HEK293 (cell line): ENCODE measurements around the gene RNF41.

Source experiments
- EGR2 ChIP-seq: fragments of 450-650 bp; formaldehyde crosslinking; IDR thresholded peaks from 2 replicates; pipeline ENCODE4 v1.5.1; 2016; ENCODE audit warnings: low read depth, missing biosample characterization, missing genetic modification characterization
- GLI2 ChIP-seq: fragments of 450-650 bp; formaldehyde crosslinking; IDR thresholded peaks from 2 replicates; pipeline ENCODE4; 2017; ENCODE audit warnings: missing biosample characterization, missing genetic modification characterization, low read depth, borderline replicate concordance
- HOXC10 ChIP-seq: sonication (generic); formaldehyde crosslinking; IDR thresholded peaks from 2 replicates; pipeline ENCODE4 v1.8.1; 2023; ENCODE audit warnings: mild to moderate bottlenecking, missing genetic modification reagents
- HOXD13 ChIP-seq: sonication (generic); formaldehyde crosslinking; IDR thresholded peaks from 2 replicates; pipeline ENCODE4 v1.8.0; 2022; ENCODE audit warnings: missing genetic modification reagents, borderline replicate concordance
- KLF1 ChIP-seq: fragments of 450-650 bp; formaldehyde crosslinking; IDR thresholded peaks from 2 replicates; pipeline ENCODE4 v1.5.1; 2016; ENCODE audit warnings: missing biosample characterization, missing genetic modification characterization
- KLF7 ChIP-seq: fragments of 450-650 bp; formaldehyde crosslinking; IDR thresholded peaks from 2 replicates; pipeline ENCODE4 v1.5.1; 2016; ENCODE audit warnings: missing biosample characterization, missing genetic modification characterization, borderline replicate concordance
- OVOL3 ChIP-seq: fragments of 450-650 bp; formaldehyde crosslinking; IDR thresholded peaks from 2 replicates; pipeline ENCODE4 v1.5.1; 2016; ENCODE audit warnings: missing biosample characterization, missing genetic modification characterization
- PRDM1 ChIP-seq: fragments of 450-650 bp; formaldehyde crosslinking; IDR thresholded peaks from 2 replicates; pipeline ENCODE4; 2016; ENCODE audit warnings: missing biosample characterization, missing genetic modification characterization
- SP2 ChIP-seq: fragments of 450-650 bp; formaldehyde crosslinking; IDR thresholded peaks from 2 replicates; pipeline ENCODE4 v1.5.1; 2016; ENCODE audit warnings: missing biosample characterization, missing genetic modification characterization
- TRIM28 ChIP-seq: IDR thresholded peaks from 2 replicates; pipeline ENCODE4 v1.6.1; 2011; ENCODE audit warnings: low read length, control low read depth, borderline replicate concordance
- ZBTB20 ChIP-seq: fragments of 450-650 bp; formaldehyde crosslinking; IDR thresholded peaks from 2 replicates; pipeline ENCODE4 v1.5.1; 2016; ENCODE audit warnings: missing biosample characterization, missing genetic modification characterization
- ZBTB21 ChIP-seq: fragments of 450-650 bp; formaldehyde crosslinking; IDR thresholded peaks from 2 replicates; pipeline ENCODE4 v1.5.1; 2017; ENCODE audit warnings: missing biosample characterization, missing genetic modification characterization
- ZBTB48 ChIP-seq: fragments of 450-650 bp; formaldehyde crosslinking; IDR thresholded peaks from 2 replicates; pipeline ENCODE4 v1.5.1; 2016; ENCODE audit warnings: missing biosample characterization, missing genetic modification characterization
- ZFHX2 ChIP-seq: fragments of 450-650 bp; formaldehyde crosslinking; conservative IDR thresholded peaks from 2 replicates; pipeline ENCODE4 v1.5.1; 2016; ENCODE audit warnings: missing biosample characterization, missing genetic modification characterization
- ZNF140 ChIP-seq: fragments of 450-650 bp; formaldehyde crosslinking; IDR thresholded peaks from 2 replicates; pipeline ENCODE4 v1.5.1; 2016; ENCODE audit warnings: missing biosample characterization, missing genetic modification characterization
- ZNF155 ChIP-seq: fragments of 450-650 bp; formaldehyde crosslinking; IDR thresholded peaks from 2 replicates; pipeline ENCODE4 v1.5.1; 2016; ENCODE audit warnings: missing biosample characterization, missing genetic modification characterization
- ZNF2 ChIP-seq: fragments of 450-650 bp; formaldehyde crosslinking; IDR thresholded peaks from 2 replicates; pipeline ENCODE4 v1.5.1; 2016; ENCODE audit warnings: missing biosample characterization, missing genetic modification characterization
- ZNF202 ChIP-seq: fragments of 450-650 bp; formaldehyde crosslinking; IDR thresholded peaks from 2 replicates; pipeline ENCODE4 v1.5.1; 2016; ENCODE audit warnings: missing biosample characterization, missing genetic modification characterization, borderline replicate concordance
- ZNF223 ChIP-seq: fragments of 450-650 bp; formaldehyde crosslinking; IDR thresholded peaks from 2 replicates; pipeline ENCODE4 v1.5.1; 2016; ENCODE audit warnings: missing biosample characterization, missing genetic modification characterization
- ZNF311 ChIP-seq: fragments of 450-650 bp; formaldehyde crosslinking; IDR thresholded peaks from 2 replicates; pipeline ENCODE4 v1.5.1; 2017; ENCODE audit warnings: missing biosample characterization, missing genetic modification characterization, borderline replicate concordance
- ZNF624 ChIP-seq: fragments of 450-650 bp; formaldehyde crosslinking; IDR thresholded peaks from 2 replicates; pipeline ENCODE4 v1.5.1; 2017; ENCODE audit warnings: missing biosample characterization, missing genetic modification characterization
- ZNF76 ChIP-seq: fragments of 450-650 bp; formaldehyde crosslinking; IDR thresholded peaks from 2 replicates; pipeline ENCODE4; 2016; ENCODE audit warnings: low read depth, missing biosample characterization, missing genetic modification characterization, borderline replicate concordance
- ZNF830 ChIP-seq: fragments of 450-650 bp; IDR thresholded peaks from 2 replicates; pipeline ENCODE4 v1.5.0; 2018; ENCODE audit warnings: missing biosample characterization, missing genetic modification characterization, low read depth, mild to moderate bottlenecking, moderate library complexity
- ZNF837 ChIP-seq: fragments of 450-650 bp; formaldehyde crosslinking; IDR thresholded peaks from 2 replicates; pipeline ENCODE4 v1.5.1; 2016; ENCODE audit warnings: missing biosample characterization, missing genetic modification characterization
- TF ChIP-seq, protein P1 (sequence below): fragments of 450-650 bp; IDR thresholded peaks from 2 replicates; pipeline ENCODE4 v1.5.1; 2018; ENCODE audit warnings: missing biosample characterization, mild to moderate bottlenecking, missing genetic modification characterization
- TF ChIP-seq, protein P2 (sequence below): fragments of 450-650 bp; formaldehyde crosslinking; IDR thresholded peaks from 2 replicates; pipeline ENCODE4 v1.5.1; 2016; ENCODE audit warnings: missing biosample characterization, missing genetic modification characterization
- TF ChIP-seq, protein P3 (sequence below): fragments of 450-650 bp; formaldehyde crosslinking; IDR thresholded peaks from 2 replicates; pipeline ENCODE4 v1.5.1; 2016; ENCODE audit warnings: missing biosample characterization, missing genetic modification characterization
- TF ChIP-seq, protein P4 (sequence below): fragments of 450-650 bp; formaldehyde crosslinking; IDR thresholded peaks from 2 replicates; pipeline ENCODE4 v1.5.1; 2016; ENCODE audit warnings: missing biosample characterization, missing genetic modification characterization, borderline replicate concordance
- TF ChIP-seq, protein P5 (sequence below): fragments of 450-650 bp; formaldehyde crosslinking; IDR thresholded peaks from 2 replicates; pipeline ENCODE4 v1.5.1; 2017; ENCODE audit warnings: missing biosample characterization, missing genetic modification characterization

RNF41 gene

DNA sequence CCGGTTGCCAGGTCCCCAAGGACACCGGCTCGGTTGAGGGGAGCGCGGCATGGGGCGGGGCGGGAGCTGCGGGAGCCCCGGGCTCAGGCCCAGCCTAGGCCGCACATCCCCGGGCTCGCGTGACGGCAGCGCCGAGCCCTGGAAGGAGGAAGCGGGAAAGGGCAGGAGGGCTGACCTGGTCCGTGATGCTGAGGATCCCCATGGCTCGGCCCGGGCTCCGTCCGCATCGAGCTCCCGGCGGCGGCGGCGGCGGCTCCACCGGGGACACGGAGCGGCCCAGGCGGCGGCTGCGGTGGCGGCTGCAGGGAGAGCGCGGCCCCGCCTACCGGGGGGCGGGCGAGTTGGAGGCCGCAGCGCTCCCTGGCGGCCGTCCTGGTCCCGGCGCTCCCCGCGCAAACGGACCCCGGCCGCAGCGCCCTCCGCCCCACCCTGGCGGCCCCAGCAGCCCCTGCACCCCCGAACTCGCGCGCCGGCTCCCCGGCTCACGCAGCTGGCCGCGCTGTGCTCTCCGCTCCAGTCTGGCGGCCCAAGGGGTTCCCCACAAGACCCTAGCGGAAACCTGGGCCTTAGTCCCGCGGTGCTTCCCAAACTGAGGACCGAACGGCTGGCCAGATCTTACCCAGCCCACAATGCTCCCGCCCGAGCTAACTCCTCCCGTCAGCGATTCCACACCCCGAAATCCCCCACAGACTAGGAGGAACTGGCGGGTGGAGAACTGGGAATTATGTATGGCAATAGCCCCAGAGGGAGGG is 36.5 kb upstream of the RNF41 start, which contains the start of gene ANKRD52 (continued):
- TF ChIP-seq GLI2 (tag by site-specific recombination) (no peak), ZNF830 (tag by site-specific recombination) (no peak), OVOL3 (tag by site-specific recombination) (no peak), HOXC10 (CRISPR knock-in tag) (no peak), ZNF223 (no peak), ZBTB48 (0 out of 2 replicates have a peak, but pooled peaks have one; percentile 53), KLF1 (tag by site-specific recombination) (no peak), ZNF311 (tag by site-specific recombination) (no peak), TRIM28 (no peak), ZNF76 (tag by site-specific recombination) (peak; percentile 92), ZBTB21 (no peak), ZFHX2 (tag by site-specific recombination) (peak; percentile 16; the same call in 1 of the 2 replicates), ZNF837 (tag by site-specific recombination) (no peak), EGR2 (tag by site-specific recombination) (no peak), ZNF140 (tag by site-specific recombination) (no peak), ZNF2 (tag by site-specific recombination) (0 out of 2 replicates have a peak, but pooled peaks have one; percentile 21), ZBTB20 (tag by site-specific recombination) (peak; percentile 81), PRDM1 (no peak), ZNF155 (no peak), ZNF202 (tag by site-specific recombination) (no peak), ZNF624 (tag by site-specific recombination) (no peak), KLF7 (tag by site-specific recombination) (no peak), HOXD13 (CRISPR knock-in tag) (no peak), SP2 (tag by site-specific recombination) (peak; percentile 57)
- TF ChIP-seq, protein P1, sequence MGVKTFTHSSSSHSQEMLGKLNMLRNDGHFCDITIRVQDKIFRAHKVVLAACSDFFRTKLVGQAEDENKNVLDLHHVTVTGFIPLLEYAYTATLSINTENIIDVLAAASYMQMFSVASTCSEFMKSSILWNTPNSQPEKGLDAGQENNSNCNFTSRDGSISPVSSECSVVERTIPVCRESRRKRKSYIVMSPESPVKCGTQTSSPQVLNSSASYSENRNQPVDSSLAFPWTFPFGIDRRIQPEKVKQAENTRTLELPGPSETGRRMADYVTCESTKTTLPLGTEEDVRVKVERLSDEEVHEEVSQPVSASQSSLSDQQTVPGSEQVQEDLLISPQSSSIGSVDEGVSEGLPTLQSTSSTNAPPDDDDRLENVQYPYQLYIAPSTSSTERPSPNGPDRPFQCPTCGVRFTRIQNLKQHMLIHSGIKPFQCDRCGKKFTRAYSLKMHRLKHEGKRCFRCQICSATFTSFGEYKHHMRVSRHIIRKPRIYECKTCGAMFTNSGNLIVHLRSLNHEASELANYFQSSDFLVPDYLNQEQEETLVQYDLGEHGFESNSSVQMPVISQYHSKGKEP (tag by site-specific recombination), result peak; percentile 50; the same call in 1 of the 2 replicates
- TF ChIP-seq, protein P2, sequence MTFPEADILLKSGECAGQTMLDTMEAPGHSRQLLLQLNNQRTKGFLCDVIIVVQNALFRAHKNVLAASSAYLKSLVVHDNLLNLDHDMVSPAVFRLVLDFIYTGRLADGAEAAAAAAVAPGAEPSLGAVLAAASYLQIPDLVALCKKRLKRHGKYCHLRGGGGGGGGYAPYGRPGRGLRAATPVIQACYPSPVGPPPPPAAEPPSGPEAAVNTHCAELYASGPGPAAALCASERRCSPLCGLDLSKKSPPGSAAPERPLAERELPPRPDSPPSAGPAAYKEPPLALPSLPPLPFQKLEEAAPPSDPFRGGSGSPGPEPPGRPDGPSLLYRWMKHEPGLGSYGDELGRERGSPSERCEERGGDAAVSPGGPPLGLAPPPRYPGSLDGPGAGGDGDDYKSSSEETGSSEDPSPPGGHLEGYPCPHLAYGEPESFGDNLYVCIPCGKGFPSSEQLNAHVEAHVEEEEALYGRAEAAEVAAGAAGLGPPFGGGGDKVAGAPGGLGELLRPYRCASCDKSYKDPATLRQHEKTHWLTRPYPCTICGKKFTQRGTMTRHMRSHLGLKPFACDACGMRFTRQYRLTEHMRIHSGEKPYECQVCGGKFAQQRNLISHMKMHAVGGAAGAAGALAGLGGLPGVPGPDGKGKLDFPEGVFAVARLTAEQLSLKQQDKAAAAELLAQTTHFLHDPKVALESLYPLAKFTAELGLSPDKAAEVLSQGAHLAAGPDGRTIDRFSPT, result no peak
- TF ChIP-seq, protein P3, sequence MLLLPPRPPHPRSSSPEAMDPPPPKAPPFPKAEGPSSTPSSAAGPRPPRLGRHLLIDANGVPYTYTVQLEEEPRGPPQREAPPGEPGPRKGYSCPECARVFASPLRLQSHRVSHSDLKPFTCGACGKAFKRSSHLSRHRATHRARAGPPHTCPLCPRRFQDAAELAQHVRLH (tag by site-specific recombination), result 0 out of 2 replicates have a peak, but pooled peaks have one; percentile 36
- TF ChIP-seq, protein P4, sequence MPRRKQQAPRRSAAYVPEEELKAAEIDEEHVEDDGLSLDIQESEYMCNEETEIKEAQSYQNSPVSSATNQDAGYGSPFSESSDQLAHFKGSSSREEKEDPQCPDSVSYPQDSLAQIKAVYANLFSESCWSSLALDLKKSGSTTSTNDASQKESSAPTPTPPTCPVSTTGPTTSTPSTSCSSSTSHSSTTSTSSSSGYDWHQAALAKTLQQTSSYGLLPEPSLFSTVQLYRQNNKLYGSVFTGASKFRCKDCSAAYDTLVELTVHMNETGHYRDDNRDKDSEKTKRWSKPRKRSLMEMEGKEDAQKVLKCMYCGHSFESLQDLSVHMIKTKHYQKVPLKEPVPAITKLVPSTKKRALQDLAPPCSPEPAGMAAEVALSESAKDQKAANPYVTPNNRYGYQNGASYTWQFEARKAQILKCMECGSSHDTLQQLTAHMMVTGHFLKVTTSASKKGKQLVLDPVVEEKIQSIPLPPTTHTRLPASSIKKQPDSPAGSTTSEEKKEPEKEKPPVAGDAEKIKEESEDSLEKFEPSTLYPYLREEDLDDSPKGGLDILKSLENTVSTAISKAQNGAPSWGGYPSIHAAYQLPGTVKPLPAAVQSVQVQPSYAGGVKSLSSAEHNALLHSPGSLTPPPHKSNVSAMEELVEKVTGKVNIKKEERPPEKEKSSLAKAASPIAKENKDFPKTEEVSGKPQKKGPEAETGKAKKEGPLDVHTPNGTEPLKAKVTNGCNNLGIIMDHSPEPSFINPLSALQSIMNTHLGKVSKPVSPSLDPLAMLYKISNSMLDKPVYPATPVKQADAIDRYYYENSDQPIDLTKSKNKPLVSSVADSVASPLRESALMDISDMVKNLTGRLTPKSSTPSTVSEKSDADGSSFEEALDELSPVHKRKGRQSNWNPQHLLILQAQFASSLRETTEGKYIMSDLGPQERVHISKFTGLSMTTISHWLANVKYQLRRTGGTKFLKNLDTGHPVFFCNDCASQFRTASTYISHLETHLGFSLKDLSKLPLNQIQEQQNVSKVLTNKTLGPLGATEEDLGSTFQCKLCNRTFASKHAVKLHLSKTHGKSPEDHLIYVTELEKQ (tag by site-specific recombination), result no peak
- TF ChIP-seq, protein P5, sequence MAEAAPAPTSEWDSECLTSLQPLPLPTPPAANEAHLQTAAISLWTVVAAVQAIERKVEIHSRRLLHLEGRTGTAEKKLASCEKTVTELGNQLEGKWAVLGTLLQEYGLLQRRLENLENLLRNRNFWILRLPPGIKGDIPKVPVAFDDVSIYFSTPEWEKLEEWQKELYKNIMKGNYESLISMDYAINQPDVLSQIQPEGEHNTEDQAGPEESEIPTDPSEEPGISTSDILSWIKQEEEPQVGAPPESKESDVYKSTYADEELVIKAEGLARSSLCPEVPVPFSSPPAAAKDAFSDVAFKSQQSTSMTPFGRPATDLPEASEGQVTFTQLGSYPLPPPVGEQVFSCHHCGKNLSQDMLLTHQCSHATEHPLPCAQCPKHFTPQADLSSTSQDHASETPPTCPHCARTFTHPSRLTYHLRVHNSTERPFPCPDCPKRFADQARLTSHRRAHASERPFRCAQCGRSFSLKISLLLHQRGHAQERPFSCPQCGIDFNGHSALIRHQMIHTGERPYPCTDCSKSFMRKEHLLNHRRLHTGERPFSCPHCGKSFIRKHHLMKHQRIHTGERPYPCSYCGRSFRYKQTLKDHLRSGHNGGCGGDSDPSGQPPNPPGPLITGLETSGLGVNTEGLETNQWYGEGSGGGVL, result peak; percentile 72
